Fibroblast of skin of back (primary cell): Measurements from ENCODE around the gene MYRFL.

Experiments
- DNase-seq: peaks from one replicate; pipeline ENCODE4 v3.0.0-alpha.2; 2013

MYRFL gene

GRCh38 chr12:69932676-69933552 is 107.9 kb downstream of the MYRFL start:
- no peak for DNase-seq

DNA sequence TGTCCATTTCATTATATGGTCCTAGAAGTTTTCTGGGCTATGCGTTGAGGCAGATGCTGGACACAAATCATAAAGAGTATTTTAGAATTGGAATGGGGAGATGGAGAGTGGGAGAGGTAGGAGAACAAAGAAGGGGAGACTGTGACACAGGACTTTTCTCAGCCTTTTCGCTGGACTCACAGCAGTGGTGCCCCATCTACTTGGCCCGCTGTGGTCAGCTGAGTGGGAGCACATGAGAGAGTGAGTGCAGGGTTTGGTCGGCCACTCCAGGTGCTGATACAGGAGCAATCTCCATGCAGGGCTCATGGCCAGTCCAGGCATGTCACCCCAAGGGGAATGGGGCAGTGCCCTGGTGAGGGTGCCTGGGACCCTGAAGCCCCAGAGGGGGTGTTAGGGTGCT is 109.0 kb downstream of the MYRFL start:
- no peak for DNase-seq

- no peak for DNase-seq
Measured at GRCh38 chr12:69935651-69936100, 110.6 kb downstream of the MYRFL start.

DNA sequence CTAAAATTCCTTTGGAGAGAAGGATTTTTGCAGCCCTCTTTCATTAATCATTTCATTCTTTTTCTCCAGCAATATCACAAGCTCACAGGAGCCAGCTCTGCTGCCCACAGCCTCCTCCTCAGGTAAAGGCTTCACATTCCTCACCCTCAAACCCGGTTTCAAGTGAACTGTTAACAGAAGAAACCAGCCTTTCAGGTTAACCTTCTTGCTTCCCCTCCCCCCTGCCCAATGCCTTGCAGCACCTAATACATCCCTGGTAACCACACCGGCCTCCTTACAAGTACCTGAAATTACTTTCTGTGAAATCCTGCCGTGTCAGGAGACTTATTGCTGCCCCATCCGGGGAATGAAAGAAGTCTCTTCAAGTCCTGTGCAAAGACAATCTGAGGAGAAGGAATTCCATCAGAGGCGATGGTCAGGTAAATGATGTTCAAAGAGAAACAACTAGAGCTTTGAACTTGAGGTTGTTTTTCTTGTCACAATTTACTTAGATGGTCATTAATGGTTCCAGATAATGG is 111.2 kb downstream of the MYRFL start:
- no peak for DNase-seq

GRCh38 chr12:69936766-69937165 is 111.7 kb downstream of the MYRFL start:
- DNase-seq: no peak

DNA sequence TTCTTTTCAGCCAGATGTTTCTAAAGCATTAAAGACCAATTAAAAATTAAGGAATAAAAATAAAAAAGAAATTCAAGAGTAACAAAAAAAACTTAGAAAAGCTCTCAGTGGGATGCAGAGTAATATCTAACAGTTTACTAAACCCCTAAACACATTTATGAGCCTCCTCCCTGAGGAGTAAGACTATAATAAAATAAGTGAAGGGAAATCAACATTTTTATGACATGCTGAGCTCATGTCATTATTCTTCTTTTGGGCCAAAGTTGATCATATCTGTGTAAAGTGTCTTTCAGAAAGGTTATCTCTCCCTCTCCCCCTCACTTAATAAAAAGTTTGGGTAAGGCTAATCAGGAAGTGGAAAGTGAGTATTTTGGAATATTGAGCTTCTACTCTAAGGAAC is 122.1 kb downstream of the MYRFL start:
- no peak for DNase-seq

DNA sequence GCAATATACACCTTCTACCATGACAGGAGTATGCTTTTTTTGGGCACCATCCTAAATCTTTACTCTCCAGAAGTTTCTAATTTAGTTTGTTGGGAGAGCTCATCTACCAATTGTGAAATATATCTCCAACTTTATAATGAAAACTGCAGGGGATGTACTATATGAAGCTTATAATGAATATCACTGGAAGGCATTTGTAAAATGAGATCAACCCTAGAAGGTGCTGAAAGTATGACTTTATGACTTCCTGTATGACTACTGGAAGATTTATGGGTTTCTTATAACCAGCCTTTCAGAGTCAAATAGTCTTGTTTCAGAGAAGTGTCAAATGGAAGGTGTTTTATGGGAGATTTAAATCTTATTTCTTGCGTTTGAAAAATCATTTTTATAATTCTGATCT is 122.9 kb downstream of the MYRFL start:
- DNase-seq: peak; percentile 5

DNA sequence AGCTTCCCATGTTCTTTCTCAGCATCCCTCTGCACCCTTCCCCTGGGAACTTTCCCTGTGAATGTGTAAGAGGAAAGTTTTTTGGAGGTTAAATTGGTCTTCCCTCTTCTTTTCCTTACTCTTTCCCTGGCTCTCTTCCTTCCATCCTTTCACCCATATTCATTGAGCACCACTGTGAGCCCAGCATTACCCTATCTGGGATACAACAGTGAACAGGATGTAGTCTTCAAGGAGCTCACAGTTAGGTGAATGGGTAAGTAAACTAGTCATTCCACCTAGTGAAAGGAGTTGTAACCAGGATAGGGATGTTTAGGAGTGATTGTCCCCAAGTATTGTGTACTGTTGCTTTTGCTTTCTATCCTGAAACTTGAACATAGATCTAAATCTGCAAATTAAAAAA is 123.8 kb downstream of the MYRFL start:
- no peak for DNase-seq

DNA sequence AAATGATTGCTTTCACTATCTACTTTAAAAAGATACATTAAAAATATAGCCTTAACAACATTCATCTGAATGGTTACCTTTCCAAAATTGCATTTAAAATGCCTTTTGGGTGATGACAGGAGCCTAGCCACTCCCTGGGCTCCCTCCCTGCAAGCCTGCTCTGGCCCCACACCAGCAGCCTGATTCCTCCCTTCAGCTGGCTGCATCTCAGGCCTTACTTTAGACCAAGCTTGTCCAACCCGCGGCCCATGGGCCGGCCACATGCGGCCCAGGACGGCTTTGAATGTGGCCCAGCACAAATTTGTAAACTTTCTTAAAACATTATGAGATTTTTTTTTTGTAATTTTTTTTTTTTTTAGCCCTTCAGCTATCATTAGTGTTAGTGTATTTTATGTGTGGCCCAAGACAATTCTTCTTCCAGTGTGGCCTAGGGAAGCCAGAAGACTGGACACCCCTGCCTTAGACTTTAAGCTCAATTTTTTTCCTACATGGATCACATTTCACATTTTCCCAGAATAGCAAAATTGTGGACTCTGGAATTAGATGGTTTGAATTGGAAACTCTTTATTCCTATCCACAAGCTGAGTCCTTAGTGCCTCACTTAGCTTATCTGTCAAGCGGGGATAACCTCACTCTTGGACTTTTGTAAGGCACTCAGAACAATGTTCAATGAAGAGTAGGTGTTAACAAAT is 124.4 kb downstream of the MYRFL start:
- no peak for DNase-seq

- no peak for DNase-seq
Measured at GRCh38 chr12:69951108-69951507, 126.1 kb downstream of the MYRFL start.

GRCh38 chr12:69952890-69953289 is 127.9 kb downstream of the MYRFL start:
- no peak for DNase-seq

DNA sequence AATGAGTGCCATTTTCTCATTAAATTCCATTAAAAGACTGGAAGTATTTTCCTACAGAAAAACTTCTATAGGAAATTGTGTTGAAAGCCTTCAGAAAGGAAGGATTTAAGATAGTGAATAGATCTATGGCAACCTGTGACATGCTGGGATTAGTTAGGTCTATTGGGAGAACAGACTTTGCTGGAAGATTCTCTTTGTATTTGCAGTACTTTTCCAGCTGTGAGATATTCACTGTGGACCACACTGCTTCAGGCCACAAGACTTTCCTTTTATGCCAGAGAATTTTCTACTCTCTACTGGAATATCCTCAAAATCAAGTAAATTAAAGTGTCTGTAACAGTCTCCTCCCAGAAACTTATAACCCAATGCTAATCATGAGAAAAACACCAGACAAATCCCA is 136.2 kb downstream of the MYRFL start:
- no peak for DNase-seq

- DNase-seq: peak; percentile 96
Measured at GRCh38 chr12:69966409-69966808, 141.4 kb downstream of the MYRFL start.

GRCh38 chr12:69966839-69967238 is 141.8 kb downstream of the MYRFL start:
- DNase-seq: peak; percentile 32

DNA sequence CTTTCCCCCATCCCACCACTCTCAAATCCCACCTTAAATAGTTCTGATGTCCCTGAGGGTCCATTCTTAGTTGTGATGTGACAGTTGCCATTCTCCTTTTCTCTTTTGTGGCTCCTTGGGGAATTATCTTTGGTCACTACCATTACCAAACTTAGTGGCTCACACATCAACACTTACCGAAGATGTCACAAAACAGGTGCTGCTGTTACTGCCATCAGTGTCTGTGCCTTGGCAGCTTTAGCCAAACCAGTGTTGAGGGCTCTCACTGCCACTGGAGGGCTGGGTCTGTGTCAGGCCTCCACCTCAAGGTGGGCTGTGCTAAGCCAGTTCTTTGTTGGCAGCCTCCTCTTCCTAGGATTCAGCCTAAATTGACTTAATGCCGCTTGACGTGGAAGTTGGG is 144.0 kb downstream of the MYRFL start:
- DNase-seq: no peak

DNA sequence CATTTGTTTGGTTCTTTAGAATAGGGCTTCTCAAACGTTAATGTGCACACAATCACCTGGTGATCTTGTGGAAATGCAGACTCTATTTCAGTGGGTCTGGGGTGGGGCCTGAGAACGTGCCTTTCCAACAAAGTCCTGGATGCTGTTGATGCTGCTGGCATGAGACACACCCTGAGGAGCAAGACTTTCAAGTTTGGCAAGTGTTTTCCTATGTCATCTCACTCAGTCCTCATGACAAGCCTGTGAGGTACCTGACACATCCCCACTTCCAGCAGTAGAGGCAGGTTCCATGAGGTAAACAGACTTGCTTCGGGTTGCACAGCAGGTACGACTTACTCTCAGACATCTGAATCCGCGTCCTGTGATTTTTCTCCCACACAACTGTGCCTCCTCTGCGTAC is 147.1 kb downstream of the MYRFL start:
- no peak for DNase-seq

DNA sequence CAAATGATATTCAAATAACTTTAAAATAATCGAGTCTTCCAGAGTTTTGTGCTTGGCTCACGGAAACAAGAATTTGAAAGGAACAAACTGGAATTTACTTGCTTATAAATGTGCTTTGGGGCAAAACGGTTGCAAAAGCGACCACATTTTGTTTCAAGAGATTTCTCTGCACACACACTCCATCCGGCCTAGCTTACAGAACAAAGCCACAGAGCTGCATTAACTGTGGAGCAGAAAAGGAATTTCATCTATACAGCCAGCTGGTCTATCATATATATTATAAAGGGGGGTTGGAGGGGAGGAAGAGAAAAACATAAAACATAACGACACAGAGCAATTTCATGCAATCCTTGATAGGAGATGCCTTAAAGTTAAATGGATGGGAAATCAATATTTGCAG is 153.0 kb downstream of the MYRFL start:
- DNase-seq: no peak

DNA sequence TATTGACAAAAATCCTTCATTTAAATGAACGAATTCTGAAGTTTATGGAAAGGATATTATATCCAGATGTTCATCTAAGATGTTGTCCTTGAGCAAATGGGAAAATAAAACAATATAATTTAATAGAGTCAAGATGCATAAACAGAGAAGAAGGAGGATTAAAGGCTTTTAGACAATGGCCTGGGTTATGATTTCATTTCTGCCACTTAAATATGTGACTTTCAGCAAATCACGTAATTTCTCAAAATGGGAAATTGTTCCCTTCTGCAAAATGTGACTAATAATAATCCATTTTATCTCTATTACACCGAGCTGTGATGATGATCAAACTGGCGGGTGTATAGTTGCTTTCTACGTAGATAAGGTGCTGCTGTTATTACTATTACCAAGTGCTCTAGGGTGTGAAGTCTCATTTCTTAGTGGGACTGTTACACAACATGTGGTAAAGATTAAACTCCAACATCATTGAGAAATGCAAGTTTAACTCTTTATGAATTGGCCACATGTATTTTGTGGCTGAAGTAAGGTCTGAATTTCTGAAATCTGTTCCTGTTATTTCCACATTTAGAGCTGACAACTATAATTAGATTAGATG is 157.0 kb downstream of the MYRFL start:
- DNase-seq: no peak

GRCh38 chr12:69984241-69984640 is 159.2 kb downstream of the MYRFL start:
- DNase-seq: peak; percentile 26

- no peak for DNase-seq
Measured at GRCh38 chr12:69985656-69986055, 160.6 kb downstream of the MYRFL start.

- DNase-seq: no peak
Measured at GRCh38 chr12:69986114-69986513, 161.1 kb downstream of the MYRFL start.

DNA sequence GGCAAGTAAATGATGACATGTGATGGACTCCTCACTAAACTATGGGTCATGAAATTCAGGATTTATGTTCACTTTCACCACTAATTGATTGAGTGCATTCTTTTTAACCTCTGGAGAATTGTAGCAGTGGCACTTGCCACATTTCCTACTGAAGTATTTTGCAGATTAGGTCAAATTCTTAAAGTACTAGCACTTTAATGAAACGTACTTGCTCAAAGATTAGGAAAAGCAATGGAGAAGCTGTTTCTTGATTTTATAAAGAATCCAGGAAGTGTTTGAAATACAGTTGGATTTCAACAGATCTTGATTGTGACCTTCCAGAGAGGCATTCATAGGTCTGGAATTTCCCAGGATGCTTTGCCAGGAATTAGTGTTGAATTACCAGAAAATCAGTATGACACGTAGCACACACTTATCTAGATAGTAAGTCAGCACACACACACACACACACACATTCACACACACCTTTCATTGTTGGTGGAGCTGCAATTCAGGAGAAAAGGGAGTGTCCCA is 162.6 kb downstream of the MYRFL start:
- peak; percentile 95 for DNase-seq
